K562 (cell line): ENCODE data around the gene RTN4. TPM values are rescaled to one million over a fixed set of nuclear protein-coding genes. Genes with fewer than 3 reads are reported as not detected.

Experiments used
- BCOR ChIP-seq: fragments of 450-650 bp; IDR thresholded peaks from 2 replicates; pipeline ENCODE4 v1.6.1; 2016
- C11orf30 ChIP-seq: fragments of 450-650 bp; IDR thresholded peaks from 2 replicates; pipeline ENCODE4 v1.6.1; 2016; ENCODE audit warnings: low read depth, mild to moderate bottlenecking
- HEY1 ChIP-seq: fragments of 250-450 bp; sonication (Bioruptor Pico); IDR thresholded peaks from 2 replicates; pipeline ENCODE4 v1.5.0; 2020; ENCODE audit warnings: mild to moderate bottlenecking, moderate library complexity, borderline replicate concordance
- HSF4 ChIP-seq: fragments of 250-450 bp; sonication (Bioruptor Pico); IDR thresholded peaks from 2 replicates; pipeline ENCODE4 v2.1.2; 2022; ENCODE audit warnings: mild to moderate bottlenecking, moderate library complexity, borderline replicate concordance
- JUNB ChIP-seq: fragments of 450-650 bp; formaldehyde crosslinking; conservative IDR thresholded peaks from 2 replicates; pipeline ENCODE4 v1.4.0; 2020; ENCODE audit warnings: mild to moderate bottlenecking
- JUND ChIP-seq, 2 experiments: IDR thresholded peaks; 2 replicates in 1 of 2; 3 replicates in 1 of 2; pipeline ENCODE4 v1.6.1; 2011; ENCODE audit warnings: borderline replicate concordance in 2 of 2, low read depth in 2 of 2, low read length in 2 of 2, improper control_type of control experiment in 1 of 2, missing biosample characterization in 1 of 2, missing genetic modification characterization in 1 of 2, missing genetic modification reagents in 1 of 2
- MAFF ChIP-seq: IDR thresholded peaks from 2 replicates; pipeline ENCODE4 v1.6.1; 2012; ENCODE audit warnings: low read length, improper control_type of control experiment
- MLX ChIP-seq, 2 experiments: fragments of 450-650 bp in 1 of 2; sonication (generic) in 1 of 2; formaldehyde crosslinking; conservative IDR thresholded peaks; 2 replicates each; pipeline versions ENCODE4 v1.4.0 to v1.8.1; 2020 to 2022; ENCODE audit warnings: mild to moderate bottlenecking in 1 of 2, missing genetic modification reagents in 1 of 2
- NCOR1 ChIP-seq: fragments of 450-650 bp; IDR thresholded peaks from 2 replicates; pipeline ENCODE4 v1.6.1; 2016; ENCODE audit warnings: mild to moderate bottlenecking, moderate library complexity
- NR2C1 ChIP-seq, 2 experiments: fragments of 450-650 bp; IDR thresholded peaks; 2 replicates each; pipeline ENCODE4 v1.6.1; 2017; ENCODE audit warnings: mild to moderate bottlenecking in 2 of 2, antibody characterized with exemption in 1 of 2, inconsistent platforms in 1 of 2, missing compliant biosample characterization in 1 of 2, missing genetic modification characterization in 1 of 2
- NRF1 ChIP-seq, 2 experiments: fragments of 450-650 bp; IDR thresholded peaks in 1 of 2; conservative IDR thresholded peaks in 1 of 2; 2 replicates each; pipeline ENCODE4 v1.6.1; 2014; ENCODE audit warnings: mild to moderate bottlenecking in 2 of 2
- PCBP2 ChIP-seq: fragments of 200-400 bp; formaldehyde crosslinking; IDR thresholded peaks from 2 replicates; pipeline ENCODE4 v1.6.1; 2018; ENCODE audit warnings: low read length, low read depth, mild to moderate bottlenecking, moderate library complexity; ENCODE audit not compliant: poor library complexity, severe bottlenecking
- POLR2B ChIP-seq: fragments of 450-650 bp; IDR thresholded peaks from 2 replicates; pipeline ENCODE4 v1.6.1; 2018; ENCODE audit warnings: low read depth; ENCODE audit not compliant: partially characterized antibody
- PYGO2 ChIP-seq: fragments of 450-650 bp; IDR thresholded peaks from 2 replicates; pipeline ENCODE4 v1.6.1; 2016; ENCODE audit warnings: mild to moderate bottlenecking, missing genetic modification characterization, moderate library complexity, missing compliant biosample characterization
- TEAD2 ChIP-seq: fragments of 450-650 bp; IDR thresholded peaks from 2 replicates; pipeline ENCODE4 v1.6.1; 2016; ENCODE audit warnings: missing genetic modification characterization, control low read depth, missing compliant biosample characterization
- TRIM24 ChIP-seq, 2 experiments: fragments of 450-650 bp; IDR thresholded peaks; 2 replicates each; pipeline ENCODE4 v1.6.1; 2016
- U2AF2 ChIP-seq: fragments of 200-400 bp; formaldehyde crosslinking; optimal IDR thresholded peaks from 2 replicates; pipeline ENCODE3; 2017; ENCODE audit warnings: low read depth, mild to moderate bottlenecking, low read length
- ZNF140 ChIP-seq: fragments of 250-450 bp; sonication (Bioruptor Pico); IDR thresholded peaks from 2 replicates; pipeline ENCODE4 v1.8.0; 2021; ENCODE audit warnings: moderate library complexity, mild to moderate bottlenecking, inconsistent platforms
- ZNF184 ChIP-seq: sonication (generic); formaldehyde crosslinking; IDR thresholded peaks from 2 replicates; pipeline ENCODE4 v1.5.0; 2020; ENCODE audit warnings: missing genetic modification reagents
- ZNF3 ChIP-seq: fragments of 250-450 bp; sonication (Bioruptor Pico); IDR thresholded peaks from 2 replicates; pipeline ENCODE4 v1.5.0; 2021; ENCODE audit warnings: mild to moderate bottlenecking, moderate library complexity
- ZNF311 ChIP-seq: fragments of 250-450 bp; sonication (Bioruptor Pico); IDR thresholded peaks from 2 replicates; pipeline ENCODE4 v1.4.0; 2020; ENCODE audit warnings: mild to moderate bottlenecking, moderate library complexity
- ZNF436 ChIP-seq: fragments of 250-450, 450-650 bp; sonication (Bioruptor Pico); formaldehyde crosslinking; IDR thresholded peaks from 2 replicates; pipeline ENCODE4 v1.7.0; 2020; ENCODE audit warnings: mild to moderate bottlenecking
- ZNF445 ChIP-seq: fragments of 250-450 bp; sonication (Bioruptor Pico); IDR thresholded peaks from 2 replicates; pipeline ENCODE4 v1.4.0; 2020; ENCODE audit warnings: low read depth, mild to moderate bottlenecking, moderate library complexity
- ZNF507 ChIP-seq: conservative IDR thresholded peaks from 2 replicates; pipeline ENCODE4 v1.6.1; 2017; ENCODE audit warnings: missing genetic modification characterization, missing compliant biosample characterization
- ZNF551 ChIP-seq: fragments of 250-450 bp; sonication (Bioruptor Pico); IDR thresholded peaks from 2 replicates; pipeline ENCODE4 v1.5.0; 2021; ENCODE audit warnings: mild to moderate bottlenecking, moderate library complexity
- ZNF583 ChIP-seq: fragments of 250-450 bp; sonication (Bioruptor Pico); IDR thresholded peaks from 2 replicates; pipeline ENCODE4 v1.4.0; 2020
- ZNF79 ChIP-seq: fragments of 250-450 bp; sonication (Bioruptor Pico); IDR thresholded peaks from 2 replicates; pipeline ENCODE4 v1.4.0; 2020; ENCODE audit warnings: low read depth, mild to moderate bottlenecking, moderate library complexity
- polyA plus RNA-seq, 8 experiments: library from polyadenylated mRNA; depleted of rRNA in 4 of 8; stranded (reverse) in 5 of 8; unstranded in 3 of 8; fragments of >200 nt; fragmentation: Nextera tagmentation in 2 of 8; fragmentation: Illumina TruSeq in 1 of 8; extraction: Ambion mirVana in 2 of 8; extraction: Trizol in 1 of 8; gene quantifications; 2 replicates each; pipeline versions ENCODE4 v1.2.1 to v1.2.3, GENCODE V29; 2011 to 2014; ENCODE audit warnings: inconsistent platforms in 1 of 8, missing spikeins in 1 of 8
- total RNA-seq, 7 experiments: library from RNA; depleted of rRNA in 6 of 7; stranded (reverse); fragments of >200 nt in 6 of 7; fragmentation: Illumina TruSeq in 2 of 7; extraction: Trizol in 2 of 7; gene quantifications; 2 replicates each; pipeline versions ENCODE4 v1.2.1 to v1.2.3, GENCODE V29; 2011 to 2021; ENCODE audit warnings: low replicate concordance in 1 of 7
- TF ChIP-seq, protein P1 (sequence below), 2 experiments: fragments of 200-800 bp in 1 of 2; sonication (Bioruptor generic) in 1 of 2; sonication (generic) in 1 of 2; formaldehyde crosslinking in 1 of 2; IDR thresholded peaks in 1 of 2; conservative IDR thresholded peaks in 1 of 2; 2 replicates each; pipeline versions ENCODE4 v1.5.0 to v1.6.1; 2016 to 2020; ENCODE audit warnings: missing compliant biosample characterization in 1 of 2, missing genetic modification characterization in 1 of 2, missing genetic modification reagents in 1 of 2

RTN4 gene
- total and polyA plus RNA-seq, 9 of the 15 experiments (the other 6 are each of a cell fraction or from before 2014, with no cell fraction given): 73.0 to 248 (median 116) TPM

- TF ChIP-seq JUND (IDR thresholded peaks at IDR 0.05; ENCODE audit: borderline replicate concordance, low read depth, low read length) (peak; percentile 47; the same call in 1 of the 2 replicates), JUND (tag; IDR thresholded peaks at IDR 0.05; ENCODE audit: borderline replicate concordance, low read depth, low read length) (peak; percentile 12; the same call in 1 of the 3 replicates), C11orf30 (no peak), JUNB (CRISPR knock-in tag) (no peak), ZNF507 (no peak), ZNF445 (CRISPR knock-in tag) (no peak), TEAD2 (no peak), NCOR1 (no peak; the same call in 1 of the 2 replicates), PYGO2 (tag) (no peak), U2AF2 (no peak), ZNF140 (CRISPR knock-in tag) (no peak), ZNF583 (no peak), ZNF311 (CRISPR knock-in tag) (no peak), POLR2B (peak; percentile 50), ZNF79 (CRISPR knock-in tag) (no peak), NRF1 (conservative IDR thresholded peaks at IDR 0.05 in 1 of 2, IDR thresholded peaks at IDR 0.05 in 1 of 2) (no peak), ZNF436 (CRISPR knock-in tag) (no peak), TRIM24 (IDR thresholded peaks at IDR 0.05) (peak in 1 of 2 experiments; percentile 23; a peak in 1 of 4 replicates), PCBP2 (no peak), ZNF184 (CRISPR knock-in tag) (no peak), HEY1 (CRISPR knock-in tag) (no peak), ZNF551 (CRISPR knock-in tag) (no peak), MAFF (no peak), MLX (CRISPR knock-in tag; conservative IDR thresholded peaks at IDR 0.05) (no peak), NR2C1 (IDR thresholded peaks at IDR 0.05) (no peak; the same call in 1 of the 2 replicates), NR2C1 (tag; IDR thresholded peaks at IDR 0.05) (0 out of 2 replicates have a peak, but pooled peaks have one; percentile 9), HSF4 (no peak), ZNF3 (no peak), BCOR (peak; percentile 37)
- TF ChIP-seq, protein P1, sequence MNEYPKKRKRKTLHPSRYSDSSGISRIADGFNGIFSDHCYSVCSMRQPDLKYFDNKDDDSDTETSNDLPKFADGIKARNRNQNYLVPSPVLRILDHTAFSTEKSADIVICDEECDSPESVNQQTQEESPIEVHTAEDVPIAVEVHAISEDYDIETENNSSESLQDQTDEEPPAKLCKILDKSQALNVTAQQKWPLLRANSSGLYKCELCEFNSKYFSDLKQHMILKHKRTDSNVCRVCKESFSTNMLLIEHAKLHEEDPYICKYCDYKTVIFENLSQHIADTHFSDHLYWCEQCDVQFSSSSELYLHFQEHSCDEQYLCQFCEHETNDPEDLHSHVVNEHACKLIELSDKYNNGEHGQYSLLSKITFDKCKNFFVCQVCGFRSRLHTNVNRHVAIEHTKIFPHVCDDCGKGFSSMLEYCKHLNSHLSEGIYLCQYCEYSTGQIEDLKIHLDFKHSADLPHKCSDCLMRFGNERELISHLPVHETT (CRISPR knock-in tag; conservative IDR thresholded peaks at IDR 0.05 in 1 of 2, IDR thresholded peaks at IDR 0.05 in 1 of 2): no peak
Observed at GRCh38 chr2:55049043-55049820, 1.0 kb downstream of the RTN4 start (continued).
